DMS79 treated with DMSO at 0.1 percent for 48 hours (cell line): ENCODE data around the gene TGIF1.
"Not testable (repeated sequence)": the region's sequence is repeated elsewhere in the genome, so short reads cannot be mapped to it uniquely, and the experiment has no call there.

Experiments
- DNase-seq: peaks from one replicate; lab custom pipeline; 2025; lab: John Stamatoyannopoulos, UW

Gene TGIF1

GRCh38 chr18:3455907-3456685, 6.1 kb downstream of the TGIF1 start:
- no peak for DNase-seq

- DNase-seq: no peak
These were observed 6.7 kb downstream of the TGIF1 start for GRCh38 chr18:3456686-3457069.

DNA sequence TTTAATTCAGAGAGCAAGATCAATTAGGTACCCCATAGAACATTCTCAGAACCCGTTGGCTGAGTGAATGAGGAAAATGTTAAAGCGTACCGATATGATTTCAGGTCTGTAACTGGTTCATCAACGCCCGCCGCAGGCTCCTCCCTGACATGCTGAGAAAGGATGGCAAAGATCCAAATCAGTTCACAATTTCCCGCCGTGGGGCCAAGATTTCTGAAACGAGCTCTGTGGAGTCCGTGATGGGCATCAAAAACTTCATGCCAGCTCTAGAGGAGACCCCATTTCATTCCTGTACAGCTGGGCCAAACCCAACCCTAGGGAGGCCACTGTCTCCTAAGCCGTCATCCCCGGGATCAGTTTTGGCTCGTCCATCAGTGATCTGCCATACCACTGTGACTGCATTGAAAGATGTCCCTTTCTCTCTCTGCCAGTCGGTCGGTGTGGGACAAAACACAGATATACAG, 7.3 kb downstream of the TGIF1 start:
- DNase-seq: no peak

DNA sequence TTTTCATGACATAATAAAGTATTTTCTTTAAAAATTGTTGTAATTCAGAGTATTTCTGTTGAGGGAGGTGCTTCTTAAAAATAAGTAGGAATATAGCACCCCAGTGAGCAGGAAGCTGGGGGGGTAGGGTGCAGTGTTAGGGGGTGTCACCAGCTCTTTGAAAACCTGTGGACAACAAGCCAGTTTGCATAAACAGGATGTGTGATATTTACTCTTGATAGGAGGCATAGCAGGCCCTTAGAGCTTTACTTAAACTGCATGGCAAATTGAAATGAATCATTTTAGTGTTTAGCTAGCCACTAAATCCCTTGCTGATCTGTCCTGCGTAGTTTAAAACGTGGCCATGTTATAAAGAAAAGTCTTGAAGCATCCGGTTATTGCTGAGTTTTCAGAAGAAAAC, 8.4 kb downstream of the TGIF1 start:
- DNase-seq: no peak

DNA sequence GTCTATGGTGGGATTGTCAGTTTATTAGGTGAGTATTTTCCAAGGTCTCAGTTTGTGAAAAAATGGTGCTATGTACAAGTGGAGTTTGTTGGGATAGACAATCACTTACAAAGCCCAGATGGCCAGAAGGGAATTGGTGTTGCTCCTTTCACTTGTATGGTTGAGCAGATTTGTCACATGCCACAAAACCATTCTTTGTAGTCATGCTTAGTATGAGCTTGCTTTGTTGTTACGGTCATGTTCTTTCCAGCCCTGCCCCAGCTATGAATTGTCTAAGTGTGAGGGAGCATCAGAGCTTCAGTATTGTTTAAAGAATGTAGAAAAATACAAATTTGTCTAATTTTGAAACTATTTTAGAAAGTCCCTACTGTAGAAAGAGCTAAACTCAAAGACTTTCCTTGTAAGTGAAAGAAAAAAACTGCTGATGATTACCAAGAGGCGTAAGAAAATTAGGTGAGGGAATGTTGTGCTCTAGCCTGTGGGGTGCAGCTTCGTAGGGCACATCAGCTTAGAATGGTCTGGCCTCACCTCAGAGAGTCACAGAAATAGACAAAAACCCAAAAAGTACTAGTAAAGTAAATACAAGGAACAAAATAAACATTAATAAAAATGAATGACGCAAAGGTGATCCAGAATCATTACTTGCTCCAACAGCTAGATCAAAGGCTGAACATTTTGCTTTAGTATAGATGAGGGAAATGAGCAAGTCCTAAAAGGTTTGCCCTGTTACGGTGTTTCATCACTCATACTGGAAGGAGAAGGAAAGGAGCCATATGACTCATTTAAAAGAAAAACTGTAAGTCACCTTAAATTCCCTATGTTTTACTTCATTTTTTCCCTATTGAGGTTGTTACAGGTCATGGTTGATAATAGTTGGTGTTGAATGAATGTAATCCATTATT, 9.2 kb downstream of the TGIF1 start:
- DNase-seq: no peak

- no peak for DNase-seq
These were observed 10.9 kb downstream of the TGIF1 start for GRCh38 chr18:3460823-3461398.

DNA sequence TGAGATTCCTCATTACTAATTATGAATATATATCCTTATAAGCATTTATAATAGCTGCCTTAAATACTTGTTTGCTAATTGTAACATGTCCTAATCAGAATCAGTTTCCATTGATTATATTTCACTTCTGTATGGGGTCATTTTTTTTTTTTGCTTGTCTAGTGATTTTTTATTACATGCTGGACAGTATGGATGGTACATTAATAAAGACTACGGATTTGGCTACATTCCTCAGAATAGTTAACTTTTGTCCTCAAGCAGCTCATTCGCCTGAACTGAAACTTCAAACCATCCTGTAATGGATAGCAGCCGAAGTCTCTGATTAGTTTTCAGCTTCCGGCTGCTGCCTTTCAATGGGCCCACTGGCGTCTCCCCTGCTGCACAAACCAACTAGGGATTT, 11.7 kb downstream of the TGIF1 start:
- no peak for DNase-seq

GRCh38 chr18:3463051-3463450, 13.1 kb downstream of the TGIF1 start:
- no peak for DNase-seq

- no peak for DNase-seq
These were observed 16.1 kb downstream of the TGIF1 start for GRCh38 chr18:3466045-3466444.

DNA sequence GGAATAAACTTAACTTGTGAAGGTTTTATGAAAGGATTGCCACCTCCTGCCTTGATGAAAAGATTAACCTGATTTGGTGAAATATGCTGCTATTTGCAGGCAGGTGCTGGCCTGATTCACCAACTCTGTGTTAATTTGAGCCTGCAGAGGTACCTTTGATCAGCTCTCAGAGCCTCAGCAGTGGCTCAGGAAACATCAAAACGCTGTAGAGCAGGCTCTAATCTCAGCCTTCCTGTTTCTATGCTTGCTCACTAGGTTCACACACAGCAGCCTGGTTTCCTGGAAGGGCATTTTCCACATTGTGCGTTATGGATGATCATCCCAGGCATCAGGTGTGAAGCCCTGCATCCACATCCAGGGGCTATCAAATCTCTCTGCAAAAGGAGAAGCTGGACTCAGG, 16.9 kb downstream of the TGIF1 start:
- DNase-seq: no peak

- DNase-seq: no peak
These were observed 18.2 kb downstream of the TGIF1 start for GRCh38 chr18:3468066-3468705.

DNA sequence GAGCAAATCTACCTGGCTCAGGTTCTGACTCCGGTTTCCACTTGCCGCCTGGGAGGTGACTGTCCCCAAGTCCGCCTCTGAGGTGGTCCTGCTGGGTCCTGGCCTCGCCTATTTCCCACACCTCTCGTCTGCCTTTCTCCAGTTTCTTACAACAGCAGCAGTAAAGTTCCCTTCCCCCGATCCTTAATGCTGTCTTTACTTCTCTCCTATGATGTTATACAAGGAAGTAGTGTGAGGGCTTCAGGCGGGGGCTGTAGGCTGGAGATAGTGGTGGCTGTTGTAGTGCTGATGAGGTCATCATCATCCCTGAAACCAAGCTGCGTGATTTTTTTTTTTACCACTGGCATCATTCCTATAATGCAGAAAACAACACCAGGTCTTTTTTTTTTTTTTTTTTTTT, 18.9 kb downstream of the TGIF1 start:
- DNase-seq: no peak

DNA sequence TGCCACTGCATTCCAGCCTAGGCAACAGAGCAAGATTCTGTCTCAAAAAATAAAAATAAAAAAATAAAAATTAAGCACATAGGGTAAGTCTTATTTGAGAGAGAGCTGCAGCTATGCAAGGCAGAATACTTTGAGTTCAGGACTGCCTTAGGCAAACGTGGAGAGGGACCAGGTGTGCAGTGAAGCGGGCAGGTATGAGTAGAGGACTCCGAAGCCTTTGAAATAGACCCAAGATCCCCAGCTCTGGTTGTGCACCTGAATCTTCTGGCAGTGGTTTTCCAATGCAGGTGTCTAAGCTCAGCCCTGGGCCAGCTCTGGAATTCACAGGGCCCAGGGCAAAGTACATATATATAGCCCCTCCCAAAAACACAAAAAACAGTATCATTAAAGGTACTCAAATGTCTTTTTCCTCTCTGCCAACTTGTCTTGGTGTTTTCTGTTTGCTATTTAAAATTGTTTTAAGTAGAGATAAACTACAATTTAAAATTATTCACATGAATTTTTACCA, 21.2 kb downstream of the TGIF1 start:
- DNase-seq: no peak

- DNase-seq: not testable (repeated sequence)
These were observed 22.1 kb downstream of the TGIF1 start for GRCh38 chr18:3472121-3472520.

DNA sequence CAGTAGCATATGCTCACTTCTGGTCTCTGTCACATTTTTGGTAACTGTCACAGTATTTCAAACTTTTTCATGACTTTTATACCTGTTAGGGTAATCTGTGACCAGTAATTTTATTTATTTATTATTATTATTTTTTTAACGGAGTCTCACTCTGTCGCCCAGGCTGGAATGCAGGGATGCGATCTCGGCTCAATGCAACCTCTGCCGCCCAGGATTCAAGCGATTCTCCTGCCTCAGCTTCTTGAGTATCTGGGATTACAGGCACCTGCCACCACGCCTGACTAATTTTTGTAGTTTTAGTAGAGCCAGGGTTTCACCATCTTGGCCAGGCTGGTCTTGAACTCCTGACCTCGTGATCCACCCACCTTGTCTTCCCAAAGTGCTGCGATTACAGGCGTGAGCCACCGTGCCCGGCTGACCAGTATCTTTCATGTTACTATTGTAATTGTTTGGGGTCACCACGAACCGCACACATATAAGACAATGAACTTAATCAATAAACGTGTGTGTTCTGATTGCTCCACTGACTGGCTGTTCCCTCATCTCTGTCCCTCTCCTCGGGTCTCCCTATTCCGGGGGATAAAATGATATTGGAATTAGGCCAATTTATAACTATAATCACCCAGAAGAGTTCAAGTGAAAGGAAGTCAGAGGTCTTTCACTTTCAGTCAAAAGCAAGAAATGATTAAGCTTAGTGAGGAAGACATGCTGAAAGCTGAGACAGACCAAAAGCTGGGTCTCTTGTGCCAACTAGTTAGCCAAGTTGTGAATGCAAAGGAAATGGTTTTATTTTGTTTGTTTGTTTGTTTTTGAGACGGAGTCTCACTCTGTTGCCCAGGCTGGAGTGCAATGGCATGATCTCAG, 22.9 kb downstream of the TGIF1 start:
- no peak for DNase-seq

- no peak for DNase-seq
These were observed 28.4 kb downstream of the TGIF1 start for GRCh38 chr18:3478262-3478978.

GRCh38 chr18:3479978-3480509, 30.1 kb downstream of the TGIF1 start:
- DNase-seq: no peak

- no peak for DNase-seq
These were observed 31.0 kb downstream of the TGIF1 start for GRCh38 chr18:3480827-3481573.

- DNase-seq: no peak
These were observed 31.8 kb downstream of the TGIF1 start for GRCh38 chr18:3481696-3482210.
